Amygdala (tissue), 56 donors: ENCODE results near the gene KRTAP2-3.
"Not testable (repeated sequence)": the region's sequence is repeated elsewhere in the genome, so short reads cannot be mapped to it uniquely, and the experiment has no call there.

Experiments used
- DNase-seq, 56 donors: peaks; one replicate each; lab custom pipeline; 2025; lab: John Stamatoyannopoulos, UW

Gene KRTAP2-3, protein sequence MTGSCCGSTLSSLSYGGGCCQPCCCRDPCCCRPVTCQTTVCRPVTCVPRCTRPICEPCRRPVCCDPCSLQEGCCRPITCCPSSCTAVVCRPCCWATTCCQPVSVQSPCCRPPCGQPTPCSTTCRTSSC

DNA sequence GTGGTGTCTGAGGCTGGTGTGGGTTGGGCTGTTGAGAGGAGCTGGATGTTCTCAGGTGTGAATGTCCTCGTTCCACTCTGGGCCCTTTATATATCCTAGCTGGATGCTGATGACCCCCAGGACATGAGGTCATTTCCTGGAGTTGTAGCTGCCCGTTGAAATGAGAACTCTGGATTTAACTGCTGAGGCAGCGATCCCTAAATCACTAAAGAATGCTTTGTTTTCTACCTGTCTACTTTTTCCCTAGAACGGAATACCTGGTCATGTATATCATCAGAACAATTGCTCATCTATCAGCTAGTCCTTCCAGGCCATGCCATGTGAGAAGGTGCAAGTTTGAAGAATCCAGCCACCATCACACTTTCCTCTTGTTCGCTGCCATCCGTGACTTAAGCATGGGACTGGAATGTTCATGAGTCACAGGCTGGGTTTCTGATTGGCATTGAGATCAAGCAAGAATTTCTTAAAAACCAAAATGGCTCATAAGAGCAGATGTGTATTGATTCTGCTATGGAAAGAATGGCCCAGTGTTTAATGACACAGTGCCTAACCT is at the start of gene KRTAP2-3:
TSS of gene KRTAP2-3 (minus strand) at position 63 of the 553 bp plus-strand sequence. CDS start 64 bp downstream, outside the sequence.
- DNase-seq: no peak

DNA sequence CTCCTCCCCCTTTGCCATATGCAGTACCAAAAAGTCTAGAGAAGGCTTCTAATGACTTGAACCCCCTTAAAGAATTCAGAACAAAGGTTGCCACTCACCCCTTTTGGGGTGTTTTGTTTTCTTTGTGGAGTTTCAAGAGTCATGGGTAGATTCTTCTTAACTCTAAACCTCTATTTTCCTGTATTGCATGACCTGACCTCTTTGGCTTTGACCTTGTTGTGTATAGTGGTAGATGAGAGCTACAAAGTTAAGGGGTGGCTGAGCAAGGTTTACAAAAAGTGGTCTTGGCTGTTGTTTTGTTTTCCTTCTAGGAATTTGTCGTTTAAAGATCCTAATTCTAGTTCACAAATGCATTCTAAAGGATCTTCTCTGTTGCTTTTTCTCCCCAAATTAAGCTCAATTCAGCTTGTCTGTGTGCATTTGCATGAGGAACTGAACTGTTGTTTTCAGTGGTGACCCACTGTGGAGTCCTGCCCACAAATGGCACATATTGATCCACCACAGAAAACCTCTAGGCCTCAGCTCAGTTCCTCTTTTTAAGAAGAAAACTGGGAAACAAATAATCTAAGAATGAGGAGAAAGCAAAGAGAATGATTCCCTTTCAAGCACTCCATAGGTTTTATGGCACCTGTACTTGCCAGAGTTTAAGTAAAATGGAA is 48.9 kb upstream of the KRTAP2-3 start:
- not testable (repeated sequence) for DNase-seq

DNA sequence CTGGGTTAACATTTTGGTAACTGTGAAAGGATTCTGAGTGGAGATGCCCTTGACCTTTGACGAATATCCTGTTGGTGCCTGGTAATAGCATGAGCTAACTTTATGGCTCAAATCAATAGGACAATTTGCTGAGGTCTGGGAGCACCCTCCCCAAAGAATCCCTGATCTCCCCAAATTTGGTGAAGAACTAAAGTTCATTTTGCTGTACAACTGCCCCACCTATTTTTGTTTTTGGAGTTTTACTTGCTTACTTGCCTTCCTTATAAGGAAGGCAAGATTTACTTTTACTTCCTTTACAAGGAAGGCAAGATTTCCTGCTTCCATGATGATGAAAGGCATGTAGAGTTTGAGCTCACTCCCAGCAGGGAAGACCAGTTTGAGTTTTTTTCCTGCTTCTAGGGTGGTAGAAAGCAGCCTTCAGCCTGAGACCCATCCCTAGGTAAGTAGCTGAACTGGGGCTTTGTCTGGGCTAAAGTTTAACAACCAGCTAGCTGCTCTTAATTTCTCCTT is 48.1 kb upstream of the KRTAP2-3 start:
- no peak for DNase-seq

DNA sequence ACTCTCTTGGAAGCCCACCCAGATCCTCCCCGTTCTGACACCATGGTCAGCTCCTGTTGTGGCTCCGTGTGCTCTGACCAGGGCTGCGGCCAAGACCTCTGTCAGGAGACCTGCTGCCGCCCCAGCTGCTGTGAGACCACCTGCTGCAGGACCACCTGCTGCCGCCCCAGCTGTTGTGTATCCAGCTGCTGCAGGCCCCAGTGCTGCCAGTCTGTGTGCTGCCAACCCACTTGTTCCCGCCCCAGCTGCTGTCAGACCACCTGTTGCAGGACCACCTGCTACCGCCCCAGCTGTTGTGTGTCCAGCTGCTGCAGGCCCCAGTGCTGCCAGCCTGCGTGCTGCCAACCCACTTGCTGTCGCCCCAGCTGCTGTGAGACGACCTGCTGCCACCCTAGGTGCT is 45.4 kb upstream of the KRTAP2-3 start, which contains the start of gene KRTAP4-9:
TSS of gene KRTAP4-9 (plus strand) at position 43 of the 400 bp plus-strand sequence. CDS start at position 43, 0 bp downstream.
- not testable (repeated sequence) for DNase-seq

DNA sequence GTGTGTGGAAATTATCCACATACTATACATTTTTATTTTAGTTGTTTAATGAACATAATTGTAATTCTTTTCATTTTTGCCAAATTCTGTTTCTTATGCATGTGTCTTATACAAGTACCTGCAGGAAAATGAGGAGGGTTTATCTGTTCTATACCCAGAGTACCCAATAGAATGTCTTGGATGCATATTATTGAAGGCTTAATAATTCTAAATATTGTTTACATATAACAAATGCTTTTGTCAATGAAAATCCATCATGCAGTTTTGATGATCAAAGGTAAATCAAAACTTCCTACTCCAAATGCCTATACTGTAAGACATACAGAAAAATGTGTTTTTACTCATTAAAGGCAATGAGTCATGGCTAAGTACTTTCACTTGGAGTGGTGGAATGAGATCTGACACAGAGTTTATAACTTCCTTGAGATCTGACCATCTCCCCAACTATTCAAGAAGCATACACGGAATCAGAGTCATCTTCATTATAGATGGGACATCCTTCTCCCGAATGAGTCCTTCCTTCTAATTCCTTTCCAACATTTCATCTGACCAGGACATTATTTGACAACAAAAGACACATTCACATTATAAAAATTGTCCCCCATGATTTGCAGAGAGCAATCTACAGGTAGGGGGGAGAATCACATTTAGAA is 44.6 kb upstream of the KRTAP2-3 start:
- not testable (repeated sequence) for DNase-seq

DNA sequence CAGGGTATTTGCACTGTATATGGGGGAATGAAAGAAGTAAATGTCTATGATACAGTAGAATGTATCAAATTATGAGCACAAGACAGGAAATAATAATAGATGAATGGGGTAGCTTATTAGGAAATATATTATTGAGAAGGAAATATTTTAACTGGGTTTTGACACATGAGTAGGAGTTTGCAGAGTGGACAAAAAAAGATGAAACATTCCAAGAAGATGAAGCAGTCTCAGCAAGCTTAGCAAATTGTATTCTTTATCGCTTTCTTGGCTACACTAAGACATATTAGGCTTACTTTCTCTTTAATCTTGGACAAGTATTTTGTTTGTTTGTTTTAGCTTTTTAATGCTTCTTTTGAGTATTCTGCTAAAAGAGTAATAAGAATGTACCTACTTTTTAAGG is 44.0 kb upstream of the KRTAP2-3 start:
- no peak for DNase-seq

DNA sequence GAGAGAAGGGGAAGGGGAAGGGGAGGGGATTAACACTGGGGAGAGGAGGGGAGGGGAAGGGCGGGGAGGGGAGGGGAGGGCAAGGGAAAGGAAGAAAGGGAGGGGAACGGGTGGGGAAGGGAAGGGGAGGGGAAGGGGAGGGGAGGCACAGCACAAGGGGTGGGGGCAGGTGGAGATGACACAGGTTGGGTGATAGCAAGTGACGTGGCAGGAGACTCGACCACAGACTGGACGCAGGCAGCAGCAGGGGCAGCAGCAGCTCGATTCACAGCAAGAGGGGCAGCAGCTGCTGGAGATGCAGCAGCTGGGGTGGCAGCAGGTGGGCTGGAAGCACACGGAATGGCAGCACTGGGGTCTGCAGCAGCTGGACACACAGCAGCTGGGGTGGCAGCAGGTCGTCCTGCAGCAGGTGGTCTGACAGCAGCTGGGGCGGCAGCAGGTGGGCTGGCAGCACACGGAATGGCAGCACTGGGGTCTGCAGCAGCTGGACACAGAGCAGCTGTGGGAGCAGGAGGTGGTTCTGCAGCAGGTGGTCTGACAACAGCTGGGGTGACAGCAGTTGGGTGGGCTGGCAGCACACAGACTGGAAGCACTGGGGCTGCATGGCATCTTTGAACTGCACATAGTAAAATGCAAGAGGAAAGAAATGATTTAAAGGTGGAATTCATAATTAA is 41.8 kb upstream of the KRTAP2-3 start, which contains the start of gene KRTAP4-16:
TSS of gene KRTAP4-16 (minus strand) at position 624 of the 674 bp plus-strand sequence. CDS start at position 624, 0 bp downstream.
- no peak for DNase-seq

DNA sequence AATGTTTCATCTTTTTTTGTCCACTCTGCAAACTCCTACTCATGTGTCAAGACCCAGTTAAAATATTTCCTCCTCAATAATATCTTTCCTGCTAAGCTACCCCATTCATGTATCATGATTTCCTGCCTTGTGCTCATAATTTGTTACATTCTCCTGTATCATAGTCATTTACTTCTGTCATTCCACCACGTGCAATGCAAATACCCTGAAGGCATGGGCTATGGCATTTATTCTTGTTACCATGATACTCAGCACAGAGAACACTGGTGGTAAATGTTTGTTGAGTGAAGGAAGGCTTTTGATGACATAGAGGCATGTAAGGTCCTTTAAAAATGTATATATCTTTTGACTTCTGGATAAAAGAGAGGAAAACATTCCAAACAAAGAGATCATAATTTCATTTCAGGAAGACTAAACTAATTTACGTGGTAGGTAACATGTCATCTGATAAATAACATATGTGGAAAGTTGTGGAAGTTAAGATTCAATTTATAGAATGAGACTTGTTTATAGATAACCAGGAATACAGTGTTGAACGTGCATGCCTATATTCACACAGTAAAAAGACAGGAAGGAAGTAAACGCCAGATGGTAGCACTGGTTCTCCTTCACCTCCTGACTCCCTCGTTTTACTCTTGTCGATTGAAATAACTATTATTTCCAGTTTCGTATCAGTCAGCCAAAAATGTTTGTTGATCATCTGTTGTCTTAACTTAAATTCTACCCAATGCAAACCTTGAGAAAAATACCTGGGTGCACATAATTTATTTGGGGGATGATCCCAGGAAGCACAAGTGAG is 40.0 kb upstream of the KRTAP2-3 start:
- DNase-seq: not testable (repeated sequence)

DNA sequence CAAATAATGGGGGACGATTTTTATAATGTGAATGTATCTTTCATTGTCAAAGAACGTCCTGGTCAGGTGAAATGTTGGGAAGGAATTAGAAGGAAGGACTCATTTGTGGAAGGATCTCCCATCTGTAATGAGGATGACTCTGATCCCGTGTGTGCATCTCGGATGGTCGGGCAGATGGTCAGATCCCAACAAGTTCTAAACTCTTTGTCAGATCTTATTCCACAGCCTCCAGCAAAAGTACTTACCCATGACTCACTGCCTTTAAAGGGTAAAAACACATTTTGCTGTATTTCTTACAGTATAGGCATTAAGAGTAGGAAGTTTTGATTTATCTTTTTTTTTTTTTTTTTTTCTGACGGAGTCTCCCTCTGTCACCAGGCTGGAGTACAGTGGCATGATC is 38.6 kb upstream of the KRTAP2-3 start:
- no peak for DNase-seq

DNA sequence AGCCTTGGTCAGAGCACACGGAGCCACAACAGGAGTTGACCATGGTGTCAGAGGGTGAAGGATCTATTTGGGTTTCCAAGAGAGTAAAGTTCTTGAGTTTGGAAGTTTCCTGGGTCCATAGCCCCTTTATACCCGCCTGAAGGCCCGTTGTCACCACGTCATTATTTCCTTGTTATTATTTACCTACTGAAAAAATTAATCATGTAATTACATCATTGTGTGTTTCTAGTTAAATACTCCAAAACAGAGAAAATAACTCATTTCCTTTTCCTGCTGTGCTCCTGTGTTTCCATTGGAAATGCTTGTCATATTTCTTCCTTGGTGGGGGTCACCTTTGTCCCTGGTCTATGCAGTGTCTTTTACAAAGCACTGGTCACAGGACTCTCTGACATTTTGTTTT is 38.1 kb upstream of the KRTAP2-3 start, which contains the start of gene KRTAP4-8:
TSS of gene KRTAP4-8 (minus strand) at position 101 of the 400 bp plus-strand sequence. CDS start at position 43, 58 bp downstream.
- no peak for DNase-seq

DNA sequence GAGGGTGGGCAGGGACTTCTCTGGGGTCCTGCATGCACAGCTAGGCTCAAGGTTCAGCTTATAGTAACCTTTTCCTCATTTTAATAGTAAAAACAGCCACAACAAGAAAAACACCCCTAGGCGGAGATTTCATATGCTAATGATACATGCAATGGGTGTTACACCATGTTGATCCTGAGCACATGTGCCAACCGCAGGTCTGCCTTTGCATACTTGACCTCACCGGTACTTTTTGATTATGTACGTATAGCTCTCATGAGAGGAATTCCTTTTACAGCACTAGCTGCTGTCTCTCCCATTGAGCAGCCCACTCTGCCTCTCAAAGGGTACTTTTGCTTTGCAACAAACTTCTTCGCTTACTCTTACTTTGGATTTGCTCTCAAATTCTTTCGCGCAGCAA is 36.1 kb upstream of the KRTAP2-3 start:
- no peak for DNase-seq

DNA sequence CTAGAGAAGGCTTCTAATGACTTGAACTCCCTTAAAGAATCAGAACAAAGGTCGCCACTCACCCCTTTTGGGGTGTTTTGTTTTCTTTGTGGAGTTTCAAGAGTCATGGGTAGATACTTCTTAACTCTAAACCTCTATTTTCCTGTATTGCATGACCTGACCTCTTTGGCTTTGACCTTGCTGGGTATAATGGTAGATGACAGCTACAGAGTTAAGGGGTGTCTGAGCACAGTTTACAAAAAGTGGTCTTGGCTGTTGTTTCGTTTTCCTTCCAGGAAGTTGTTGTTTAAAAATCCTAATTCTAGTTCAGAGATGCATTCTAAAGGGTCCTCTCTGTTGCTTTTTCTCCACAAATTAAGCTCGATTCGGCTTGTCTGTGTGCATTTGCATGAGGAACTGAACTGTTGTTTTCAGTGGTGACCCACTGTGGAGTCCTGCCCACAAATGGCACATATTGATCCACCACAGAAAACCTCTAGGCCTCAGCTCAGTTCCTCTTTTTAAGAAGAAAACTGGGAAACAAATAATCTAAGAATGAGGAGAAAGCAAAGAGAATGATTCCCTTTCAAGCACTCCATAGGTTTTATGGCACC is 28.9 kb upstream of the KRTAP2-3 start:
- DNase-seq: not testable (repeated sequence)

DNA sequence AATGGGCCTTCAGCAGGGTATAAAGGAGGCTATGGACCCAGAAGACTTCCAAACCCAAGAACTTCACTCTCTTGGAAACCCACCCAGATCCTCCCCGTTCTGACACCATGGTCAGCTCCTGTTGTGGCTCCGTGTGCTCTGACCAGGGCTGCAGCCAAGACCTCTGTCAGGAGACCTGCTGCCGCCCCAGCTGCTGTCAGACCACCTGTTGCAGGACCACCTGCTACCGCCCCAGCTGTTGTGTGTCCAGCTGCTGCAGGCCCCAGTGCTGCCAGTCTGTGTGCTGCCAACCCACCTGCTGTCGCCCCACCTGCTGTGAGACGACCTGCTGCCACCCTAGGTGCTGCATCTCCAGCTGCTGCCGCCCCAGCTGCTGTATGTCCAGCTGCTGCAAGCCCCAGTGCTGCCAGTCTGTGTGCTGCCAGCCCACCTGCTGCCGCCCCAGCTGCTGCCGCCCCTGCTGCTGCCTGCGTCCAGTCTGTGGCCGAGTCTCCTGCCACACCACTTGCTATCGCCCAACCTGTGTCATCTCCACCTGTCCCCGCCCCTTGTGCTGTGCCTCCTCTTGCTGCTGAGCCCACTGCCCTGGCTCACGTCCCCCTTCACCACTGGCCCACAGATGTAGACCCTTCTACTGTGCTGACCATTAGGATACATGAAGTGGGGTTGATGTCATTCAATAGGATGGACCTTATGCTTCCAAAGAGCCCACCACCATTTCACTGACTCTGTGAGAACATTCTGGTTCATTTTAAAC is 24.4 kb upstream of the KRTAP2-3 start, which contains the start of gene KRTAP4-7:
TSS of gene KRTAP4-7 (plus strand) at position 51 of the 757 bp plus-strand sequence. CDS start at position 108, 57 bp downstream.
- DNase-seq: not testable (repeated sequence)

DNA sequence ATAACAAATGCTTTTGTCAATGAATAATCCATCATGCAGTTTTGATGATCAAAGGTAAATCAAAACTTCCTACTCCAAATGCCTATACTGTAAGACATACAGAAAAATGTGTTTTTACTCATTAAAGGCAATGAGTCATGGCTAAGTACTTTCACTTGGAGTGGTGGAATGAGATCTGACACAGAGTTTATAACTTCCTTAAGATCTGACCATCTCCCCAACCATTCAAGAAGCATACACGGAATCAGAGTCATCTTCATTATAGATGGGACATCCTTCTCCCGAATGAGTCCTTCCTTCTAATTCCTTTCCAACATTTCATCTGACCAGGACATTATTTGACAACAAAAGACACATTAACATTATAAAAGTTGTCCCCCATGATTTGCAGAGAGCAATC is 23.5 kb upstream of the KRTAP2-3 start:
- DNase-seq: not testable (repeated sequence)

DNA sequence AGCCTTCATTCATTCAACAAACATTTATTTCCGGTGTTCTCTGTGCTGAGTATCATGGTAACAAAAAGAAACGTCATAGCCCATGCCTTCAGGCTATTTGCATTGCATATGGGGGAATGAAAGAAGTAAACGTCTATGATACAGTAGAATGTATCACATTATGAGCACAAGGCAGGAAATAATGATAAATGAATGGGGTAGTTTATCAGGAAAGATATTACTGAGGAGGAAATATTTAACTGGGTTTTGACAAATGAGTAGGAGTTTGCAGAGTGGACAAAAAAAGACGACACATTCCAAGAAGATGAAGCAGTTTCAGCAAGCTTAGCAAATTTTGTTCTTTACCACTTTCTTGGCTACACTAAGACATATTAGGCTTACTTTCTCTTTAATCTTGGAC is 22.7 kb upstream of the KRTAP2-3 start:
- no peak for DNase-seq

DNA sequence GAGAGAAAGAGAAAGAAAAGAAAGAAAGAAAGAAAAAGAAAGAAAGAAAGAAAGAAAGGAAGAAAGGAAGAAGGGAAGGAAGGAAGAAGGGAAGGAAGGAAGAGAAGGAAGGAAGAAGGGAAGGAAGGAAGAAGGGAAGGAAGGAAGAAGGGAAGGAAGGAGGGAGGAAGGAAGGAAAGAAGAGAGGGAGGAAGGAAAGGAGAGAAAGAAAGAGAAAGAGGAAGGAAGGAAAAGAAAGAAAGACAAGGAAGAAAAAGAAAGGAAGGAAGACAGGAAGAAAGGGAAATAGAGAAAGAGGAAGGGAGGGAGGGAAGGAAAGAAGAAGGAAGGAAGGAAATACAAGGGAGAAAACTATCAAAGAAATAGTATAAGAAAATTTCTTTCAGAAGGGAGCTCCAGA is 16.9 kb upstream of the KRTAP2-3 start:
- DNase-seq: no peak

DNA sequence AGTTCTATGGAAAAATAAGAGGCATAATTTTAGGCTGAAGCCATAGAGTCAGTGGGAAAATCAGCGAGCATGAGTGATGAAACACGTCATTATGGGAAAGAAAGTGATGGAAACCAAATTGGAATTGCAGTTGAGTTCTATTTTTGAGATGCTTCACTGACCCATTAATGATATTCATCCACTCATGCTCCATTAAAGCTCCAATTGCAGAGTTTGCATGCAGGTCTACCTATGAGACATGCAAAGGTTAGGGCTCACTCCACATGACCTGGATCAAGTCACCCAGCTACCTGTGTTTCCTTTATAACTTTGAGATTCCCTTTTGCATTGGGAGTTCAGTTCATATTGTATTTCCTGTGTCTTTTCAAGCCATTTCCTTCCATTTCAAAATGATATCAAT is 13.8 kb upstream of the KRTAP2-3 start:
- DNase-seq: no peak
